GM21619 (cell line): ENCODE measurements around the gene SLC6A19.

ENCODE experiments used
- ATAC-seq: cut with Tn5 transposase; IDR thresholded peaks from one replicate; pipeline ENCODE4 v1.9.1; 2021; ENCODE audit not compliant: unreplicated experiment

The SLC6A19 gene

DNA sequence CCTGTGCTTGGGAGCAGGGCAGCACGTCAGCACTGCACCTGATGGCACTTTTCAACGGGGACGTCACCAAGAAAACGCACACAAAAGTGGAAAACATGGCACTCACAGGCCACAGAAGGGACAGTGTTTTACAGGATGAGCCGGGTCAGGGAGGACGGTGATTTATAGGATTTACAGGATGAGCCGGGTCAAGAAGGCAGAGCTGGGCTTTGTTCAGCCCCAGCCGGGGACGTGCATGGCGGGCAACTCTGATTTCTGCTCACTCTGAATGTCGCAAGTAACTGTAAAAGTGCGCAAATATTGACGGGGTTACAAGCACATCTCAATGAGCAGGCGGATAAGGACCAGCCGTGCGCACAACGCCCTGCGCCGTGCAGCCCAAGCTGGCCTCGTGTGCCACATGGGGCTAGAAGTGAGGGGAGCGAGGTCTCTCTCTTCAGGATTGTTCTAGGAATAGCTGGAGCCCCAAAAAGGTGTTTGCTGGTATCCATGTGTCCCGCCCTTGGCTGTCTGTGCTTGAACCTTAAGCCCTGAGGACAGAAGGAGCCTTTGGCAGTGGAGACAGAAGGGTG lies 40.2 kb downstream of the SLC6A19 start:
- ATAC-seq: no peak

- ATAC-seq: no peak
Observed at GRCh38 chr5:1242733-1243486, 41.5 kb downstream of the SLC6A19 start.

- no peak for ATAC-seq
Observed at GRCh38 chr5:1243487-1244130, 42.2 kb downstream of the SLC6A19 start.

- ATAC-seq: no peak
Observed at GRCh38 chr5:1244255-1244654, 42.9 kb downstream of the SLC6A19 start.

DNA sequence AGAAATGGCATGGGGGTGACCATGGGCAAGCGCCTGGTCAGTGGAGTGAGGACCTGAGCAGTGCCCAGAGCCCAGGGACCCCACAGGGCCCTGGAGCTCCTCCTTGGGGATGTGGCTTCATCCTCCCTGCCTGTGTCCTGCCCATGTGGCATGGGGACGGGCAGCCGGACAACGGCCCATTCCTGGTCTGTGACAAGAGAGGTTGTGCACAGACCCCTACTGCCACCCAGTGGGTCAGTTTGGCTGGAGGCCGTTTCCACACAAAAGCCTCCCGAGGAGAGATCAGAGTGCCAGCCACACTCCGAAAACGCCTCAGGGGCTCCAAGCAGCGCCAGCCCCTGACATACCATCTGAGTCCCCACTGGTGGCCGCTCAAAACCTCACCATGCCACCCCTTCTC lies 43.6 kb downstream of the SLC6A19 start:
- ATAC-seq: no peak

- ATAC-seq: no peak
Observed at GRCh38 chr5:1245905-1246576, 44.6 kb downstream of the SLC6A19 start.

DNA sequence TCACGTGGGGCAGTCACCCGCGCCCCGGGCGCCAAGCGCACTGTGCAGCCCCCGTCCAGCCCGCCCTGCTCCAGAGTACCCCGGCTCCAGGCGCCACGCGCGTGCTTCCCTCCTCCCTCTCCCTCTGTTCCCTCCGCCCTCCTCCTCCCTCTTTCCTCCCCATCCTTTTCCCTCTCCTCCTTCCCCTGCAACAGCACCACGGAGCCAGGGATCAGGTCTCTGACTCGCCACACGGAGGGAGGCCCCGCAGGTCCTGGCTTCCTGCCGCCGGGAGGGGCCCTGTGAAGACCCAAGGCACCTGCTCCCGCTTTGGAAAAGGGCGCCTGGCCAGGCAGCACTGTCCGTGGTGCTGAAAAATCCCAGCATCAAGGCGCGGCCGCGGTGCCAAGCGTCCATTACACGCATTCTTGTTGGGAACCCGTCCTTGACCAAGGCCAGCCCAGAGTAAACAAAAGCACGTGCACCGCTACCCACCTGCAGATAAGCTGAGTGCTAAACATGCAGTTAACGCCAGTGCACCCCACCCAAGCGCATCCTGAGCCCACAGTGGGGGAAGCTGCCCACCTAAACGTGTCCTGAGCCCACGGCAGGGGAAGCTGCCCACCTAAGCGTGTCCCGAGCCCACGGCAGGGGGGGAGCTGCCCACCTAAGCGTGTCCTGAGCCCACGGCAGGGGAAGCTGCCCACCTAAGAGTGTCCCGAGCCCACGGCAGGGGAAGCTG lies 45.5 kb downstream of the SLC6A19 start:
- no peak for ATAC-seq

DNA sequence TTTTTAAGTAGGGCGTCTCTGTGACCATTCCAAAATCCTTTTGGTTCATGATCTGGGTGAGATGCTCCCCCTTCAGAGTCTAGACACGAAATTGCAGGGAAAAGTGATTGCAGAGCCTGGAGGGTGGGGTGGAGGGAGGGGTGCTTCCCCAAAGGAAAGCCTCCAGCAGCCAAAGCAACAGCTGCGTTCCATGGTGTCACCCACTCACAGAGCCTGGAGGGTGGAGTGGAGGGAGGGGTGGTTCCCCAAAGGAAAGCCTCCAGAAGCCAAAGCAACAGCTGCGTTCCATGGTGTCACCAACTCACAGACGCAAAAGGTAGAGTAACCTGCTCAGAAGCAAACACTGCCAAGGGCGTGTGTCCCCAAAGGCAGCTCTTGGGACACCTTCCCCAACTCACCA lies 46.4 kb downstream of the SLC6A19 start:
- no peak for ATAC-seq

GRCh38 chr5:1249366-1250280 lies 48.2 kb downstream of the SLC6A19 start:
- no peak for ATAC-seq

GRCh38 chr5:1251678-1252580 lies 50.5 kb downstream of the SLC6A19 start:
- ATAC-seq: no peak

GRCh38 chr5:1252681-1253080 lies 51.3 kb downstream of the SLC6A19 start:
- ATAC-seq: no peak

DNA sequence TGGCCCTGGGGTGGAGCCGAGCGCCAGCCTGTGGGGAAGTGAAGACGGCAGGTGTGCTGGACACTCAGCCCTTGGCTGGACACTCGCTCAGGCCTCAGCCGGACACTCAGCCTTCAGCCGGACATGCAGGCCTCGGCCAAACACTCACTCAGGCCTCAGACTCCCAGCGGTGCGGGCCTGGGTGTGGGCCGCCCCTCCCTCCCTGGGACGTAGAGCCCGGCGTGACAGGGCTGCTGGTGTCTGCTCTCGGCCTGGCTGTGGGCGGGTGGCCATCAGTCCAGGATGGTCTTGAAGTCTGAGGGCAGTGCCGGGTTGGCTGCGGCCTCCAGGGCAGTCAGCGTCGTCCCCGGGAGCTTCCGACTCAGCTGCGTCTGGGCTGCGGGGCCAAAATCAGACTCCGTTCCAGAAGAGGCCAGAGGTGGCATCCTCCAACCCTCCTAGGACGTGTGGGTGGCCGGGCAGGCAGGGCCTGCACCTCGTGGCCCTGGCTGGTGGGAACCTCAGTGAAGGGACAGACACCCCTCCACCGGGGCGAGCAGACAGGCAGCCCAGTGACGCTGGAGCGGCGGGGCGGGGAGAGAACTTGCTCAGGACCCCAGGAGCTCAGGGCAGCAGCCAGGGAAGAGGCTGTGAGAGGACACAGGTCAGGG lies 52.2 kb downstream of the SLC6A19 start:
- no peak for ATAC-seq

DNA sequence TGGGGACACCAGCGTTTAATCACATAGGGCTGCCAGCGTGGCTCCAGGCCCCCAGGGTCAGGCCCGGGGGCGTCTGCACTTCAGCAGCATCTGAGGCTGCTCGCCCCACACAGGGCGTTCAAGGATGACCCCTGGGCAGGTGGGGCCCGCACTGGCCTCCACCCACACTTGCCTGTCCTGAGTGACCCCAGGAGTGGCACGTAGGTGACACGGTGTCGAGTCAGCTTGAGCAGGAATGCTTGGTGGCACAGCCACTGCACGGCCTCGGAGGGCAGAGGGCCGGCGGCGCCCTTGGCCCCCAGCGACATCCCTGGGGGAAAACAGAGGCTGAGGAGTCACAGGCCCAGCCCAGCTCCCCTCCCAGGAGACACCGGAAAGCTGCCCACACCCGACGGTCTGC lies 52.8 kb downstream of the SLC6A19 start:
- no peak for ATAC-seq

GRCh38 chr5:1255081-1255561 lies 53.7 kb downstream of the SLC6A19 start:
- no peak for ATAC-seq

DNA sequence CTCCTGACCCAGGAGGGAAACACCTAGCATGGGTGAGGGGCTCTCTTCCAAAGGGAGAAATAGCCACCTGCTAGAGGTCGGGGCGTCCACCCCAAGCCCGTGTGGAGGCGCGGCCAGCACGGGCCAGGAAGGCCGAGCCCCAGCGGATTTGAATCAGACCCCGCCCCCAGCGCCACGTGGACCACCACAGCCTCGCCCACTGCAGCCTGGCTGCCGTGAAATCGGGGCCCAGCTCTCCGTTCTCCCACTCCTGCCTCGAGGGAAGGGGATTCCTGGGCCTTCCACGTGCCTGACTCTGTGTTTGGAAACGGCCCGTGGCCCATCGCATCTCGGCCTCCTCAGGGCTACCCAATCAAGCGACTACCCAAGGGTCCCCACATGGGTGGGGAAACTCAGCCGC lies 55.4 kb downstream of the SLC6A19 start:
- no peak for ATAC-seq

GRCh38 chr5:1257363-1257762 lies 56.0 kb downstream of the SLC6A19 start:
- ATAC-seq: no peak

DNA sequence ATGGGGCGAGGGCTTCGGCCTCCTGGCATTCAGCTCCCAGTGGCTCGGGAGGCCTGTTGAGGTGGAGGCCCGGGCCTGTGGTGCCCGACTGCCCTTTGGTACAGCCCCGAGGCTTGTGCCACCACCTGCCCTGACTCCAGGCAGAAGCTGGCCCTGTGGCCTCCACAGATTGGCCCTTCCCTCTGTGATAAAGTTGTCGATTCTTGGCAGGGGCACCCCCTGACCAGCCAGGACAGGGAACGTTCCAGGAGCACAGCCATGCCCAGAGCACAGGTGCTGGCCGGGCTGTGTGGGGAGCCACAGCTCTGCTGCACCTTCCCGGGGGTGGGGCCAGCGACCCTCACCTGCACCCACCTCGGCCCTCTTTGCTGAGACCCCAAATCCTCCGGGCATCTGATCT lies 56.4 kb downstream of the SLC6A19 start:
- ATAC-seq: no peak

DNA sequence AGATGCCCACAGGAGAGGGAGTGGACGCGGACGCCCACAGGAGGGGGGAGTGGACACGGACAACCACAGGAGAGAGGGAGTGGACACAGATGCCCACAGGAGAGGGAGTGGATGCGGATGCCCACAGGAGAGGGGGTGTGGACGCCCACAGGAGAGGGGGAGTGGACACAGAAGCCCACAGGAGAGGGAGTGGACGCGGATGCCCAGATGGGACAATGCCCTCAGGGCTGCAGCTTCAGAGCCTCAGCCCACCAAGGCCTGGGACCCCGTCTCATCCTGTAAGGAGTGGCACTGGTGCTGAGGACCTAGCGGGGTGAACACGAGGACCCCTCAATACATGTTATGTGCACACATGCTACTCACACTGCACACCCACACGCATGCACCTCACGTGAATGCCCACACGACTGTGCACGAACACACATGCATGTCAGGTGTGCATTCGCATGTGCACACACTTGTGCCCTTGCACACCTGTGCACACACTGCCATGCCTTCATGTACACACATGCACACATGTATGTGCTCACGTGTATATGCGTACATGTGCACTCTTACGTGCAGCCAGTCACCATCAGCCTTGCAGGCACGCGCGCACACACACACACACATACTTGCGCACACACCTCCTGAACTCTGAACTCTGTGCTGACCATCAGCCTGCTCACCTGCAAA lies 58.5 kb downstream of the SLC6A19 start:
- no peak for ATAC-seq
